Esophagus (tissue), 2 donors: ENCODE data around the gene TSSC4. TPM values are rescaled to one million over a fixed set of nuclear protein-coding genes. Genes with fewer than 3 reads are reported as not detected.

Source experiments
- H3K27ac ChIP-seq, 2 donors: one replicate each; pipeline ENCODE4 v1.5.1; 2013; ENCODE audit warnings: low read depth in 2 of 2, mild to moderate bottlenecking in 2 of 2, inconsistent platforms in 1 of 2, low read length in 1 of 2, moderate library complexity in 1 of 2
- H3K27me3 ChIP-seq, 2 donors: one replicate each; pipeline ENCODE4 v1.6.1; 2013; ENCODE audit warnings: low read length in 2 of 2, control low read depth in 1 of 2, mild to moderate bottlenecking in 1 of 2; ENCODE audit not compliant: insufficient read depth in 2 of 2, control insufficient read depth in 1 of 2
- H3K36me3 ChIP-seq, 2 donors: one replicate each; pipeline ENCODE4 v1.6.1; 2013; ENCODE audit warnings: low read length in 1 of 2; ENCODE audit not compliant: control insufficient read depth in 2 of 2, insufficient read depth in 2 of 2
- H3K4me1 ChIP-seq, 2 donors: one replicate each; pipeline ENCODE4 v1.6.1; 2013; ENCODE audit warnings: low read length in 1 of 2; ENCODE audit not compliant: control insufficient read depth in 2 of 2, insufficient read depth in 2 of 2
- H3K4me3 ChIP-seq, 2 donors: one replicate each; pipeline ENCODE4 v1.5.1; 2013; ENCODE audit warnings: low read length in 2 of 2, mild to moderate bottlenecking in 2 of 2, low read depth in 1 of 2, moderate library complexity in 1 of 2
- H3K9me3 ChIP-seq, 2 donors: one replicate each; pipeline ENCODE4 v1.6.1; 2013; ENCODE audit warnings: mild to moderate bottlenecking in 2 of 2, low read depth in 1 of 2, low read length in 1 of 2, moderate library complexity in 1 of 2; ENCODE audit not compliant: control insufficient read depth in 2 of 2, insufficient read depth in 1 of 2
- WGBS, 2 donors: extraction: QIAGEN DNeasy Blood & Tissue Kit; methylation state at CpG; one replicate each; pipeline ENCODE4 v1.1.7; 2013; 5-methylcytosine and 5-hydroxymethylcytosine counted together
- polyA plus RNA-seq, 2 donors: library from polyadenylated mRNA; stranded (reverse); fragments of 200-250 nt; gene quantifications; one replicate each; pipeline ENCODE4 v1.2.3, GENCODE V29; 2013
- donor health status: healthy with polysubstance abuse.
- donor health status: Bipolar disorder and iron deficiency.

TSSC4 gene
- polyA plus RNA-seq, 2 donors: 29.5 to 34.6 TPM

DNA sequence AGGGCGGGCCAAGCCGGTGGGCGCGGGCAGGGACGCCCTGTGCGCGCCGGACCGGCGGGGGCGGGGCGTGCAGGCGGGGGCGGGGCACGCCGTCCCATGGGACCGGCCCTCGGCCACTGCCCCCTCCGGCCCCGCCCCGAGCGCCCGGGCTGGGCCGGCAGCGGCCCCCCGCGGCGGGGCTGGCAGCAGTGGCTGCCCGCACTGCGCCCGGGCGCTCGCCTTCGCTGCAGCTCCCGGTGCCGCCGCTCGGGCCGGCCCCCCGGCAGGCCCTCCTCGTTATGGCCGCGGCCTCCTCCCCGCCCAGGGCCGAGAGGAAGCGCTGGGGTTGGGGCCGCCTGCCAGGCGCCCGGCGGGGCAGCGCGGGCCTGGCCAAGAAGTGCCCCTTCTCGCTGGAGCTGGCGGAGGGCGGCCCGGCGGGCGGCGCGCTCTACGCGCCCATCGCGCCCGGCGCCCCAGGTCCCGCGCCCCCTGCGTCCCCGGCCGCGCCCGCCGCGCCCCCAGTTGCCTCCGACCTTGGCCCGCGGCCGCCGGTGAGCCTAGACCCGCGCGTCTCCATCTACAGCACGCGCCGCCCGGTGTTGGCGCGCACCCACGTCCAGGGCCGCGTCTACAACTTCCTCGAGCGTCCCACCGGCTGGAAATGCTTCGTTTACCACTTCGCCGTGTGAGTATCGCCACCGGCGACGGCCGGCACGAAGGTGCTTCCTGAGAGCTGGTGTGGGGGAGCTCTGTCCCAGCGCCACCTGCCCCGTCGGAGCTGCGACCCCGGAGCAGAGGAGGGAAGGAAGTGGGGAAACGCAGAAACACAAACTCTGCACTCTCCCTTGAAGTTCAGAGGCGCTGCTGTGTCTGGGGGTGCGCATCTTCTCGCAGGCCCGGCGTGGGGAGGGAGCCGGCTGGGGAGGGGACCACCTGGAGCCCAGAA lies 44.5 kb downstream of the TSSC4 start, which contains the start of gene KCNQ1:
TSS of gene KCNQ1 (plus strand) at position 188 of the 925 bp plus-strand sequence. CDS start at position 279, 91 bp downstream.
- Histone ChIP-seq H3K36me3 (no peaks in the 10 kb centered on the region), H3K4me3 (peak within 1 kb of the TSS; percentile 41 to 44), H3K9me3 (peaks cover 0 to 4% of the 10 kb centered on the region in 2 donors), H3K27me3 (no peaks in the 10 kb centered on the region), H3K27ac (no peak within 1 kb of the TSS), H3K4me1 (peaks cover 7 to 10% of the 10 kb centered on the region in 2 donors)
- 1 to 2% methylated on average over 60 to 116 of the region's 116 CpGs for WGBS, 2 donors

DNA sequence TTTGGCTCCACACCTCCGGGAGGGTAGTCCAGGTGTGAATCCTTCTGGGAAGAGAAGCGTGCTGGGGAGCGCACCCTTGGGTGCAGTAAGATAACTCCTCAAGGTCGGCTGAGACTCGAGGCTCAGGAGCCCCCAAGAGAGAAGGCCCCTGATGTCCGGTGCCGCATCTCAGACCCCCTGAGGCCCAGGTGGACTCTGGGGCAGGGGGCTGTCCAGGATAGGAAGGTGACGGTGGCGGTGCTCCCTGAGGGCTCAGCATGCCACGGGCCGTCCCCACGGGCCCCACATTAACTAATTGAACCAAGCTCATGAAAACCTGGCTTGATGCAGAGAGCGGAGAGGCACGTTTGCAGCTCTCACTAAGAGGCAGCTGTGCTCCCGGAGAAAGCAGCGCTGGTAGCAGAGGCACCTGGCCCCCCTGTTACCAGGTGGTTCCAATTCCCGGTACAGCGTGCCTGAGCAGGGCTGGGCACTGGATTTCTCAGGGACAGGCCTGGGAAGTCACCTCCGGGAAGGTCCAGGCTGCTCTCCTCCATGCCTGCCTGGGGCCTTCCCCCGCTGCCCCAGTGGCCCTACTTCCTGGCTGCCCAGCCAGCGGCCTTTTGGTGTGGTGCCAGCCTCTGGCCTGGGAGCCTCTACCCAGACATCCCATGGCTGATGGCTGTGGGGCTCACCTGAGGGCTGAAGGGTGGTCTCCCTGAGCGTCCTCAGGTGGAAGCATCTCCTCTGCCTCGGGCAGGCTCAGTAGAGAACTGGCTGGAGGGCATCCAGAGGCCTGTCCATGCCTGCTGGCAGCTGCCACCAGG lies 45.4 kb downstream of the TSSC4 start:
- WGBS, 2 donors: 25 to 45% methylated on average over 22 to 23 of the region's 23 CpGs
- Histone ChIP-seq H3K4me3 (peak overlapping the region; percentile 41 to 44), H3K9me3 (peaks cover 0 to 2% of the 10 kb centered on the region in 2 donors), H3K27me3 (no peaks in the 10 kb centered on the region), H3K4me1 (peaks cover 7 to 10% of the 10 kb centered on the region in 2 donors), H3K36me3 (no peaks in the 10 kb centered on the region), H3K27ac (no peak overlapping the region)

DNA sequence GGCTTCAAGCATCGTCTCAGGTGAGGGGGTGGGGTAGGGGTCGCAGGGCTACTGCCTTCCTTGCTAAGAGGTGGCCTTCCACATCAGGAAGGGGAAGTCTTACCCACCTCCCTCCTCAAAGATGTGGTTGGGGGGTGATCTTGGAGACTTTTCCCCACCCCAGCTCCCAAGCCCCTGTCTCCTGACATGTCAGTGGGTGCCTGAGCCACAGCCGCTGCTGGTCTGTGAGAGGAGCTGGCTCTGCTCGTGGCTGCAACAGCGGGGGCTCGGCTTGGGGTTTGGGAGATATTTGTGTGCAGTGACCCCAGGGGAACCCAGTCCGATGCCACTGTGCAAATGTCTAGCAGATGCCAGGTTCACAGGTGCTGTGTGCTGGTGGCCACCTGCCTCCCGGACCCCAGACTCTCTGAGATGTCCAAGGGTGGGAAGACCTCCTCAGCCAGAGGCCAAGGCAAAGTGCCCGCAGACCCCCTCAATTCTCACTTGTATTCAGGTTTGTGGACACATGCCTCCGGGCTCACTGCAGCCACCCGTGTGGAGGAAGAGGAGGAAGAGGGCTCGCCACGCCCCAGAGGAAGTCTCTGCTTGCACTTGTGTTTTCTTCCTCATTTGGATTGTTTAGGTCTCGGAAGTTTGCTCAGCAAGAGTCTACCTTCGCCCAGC lies 46.2 kb downstream of the TSSC4 start:
- no peaks in the 10 kb centered on the region for H3K36me3 ChIP-seq

GRCh38 chr11:2447253-2447950 lies 46.9 kb downstream of the TSSC4 start:
- Histone ChIP-seq H3K9me3 (peaks cover 0 to 2% of the 10 kb centered on the region in 2 donors), H3K27ac (no peak overlapping the region), H3K27me3 (no peaks in the 10 kb centered on the region), H3K4me3 (no peak overlapping the region), H3K4me1 (peaks cover 7 to 10% of the 10 kb centered on the region in 2 donors), H3K36me3 (no peaks in the 10 kb centered on the region)
- 68 to 77% methylated on average over 12 of the region's 12 CpGs for WGBS, 2 donors

More for the DNA sequence above, 46.2 kb downstream of the TSSC4 start:
- Histone ChIP-seq H3K4me3 (no peak overlapping the region), H3K27me3 (no peaks in the 10 kb centered on the region), H3K4me1 (peaks cover 7 to 10% of the 10 kb centered on the region in 2 donors), H3K27ac (no peak overlapping the region), H3K9me3 (peaks cover 0 to 2% of the 10 kb centered on the region in 2 donors)
- WGBS, 2 donors: 69 to 73% methylated on average over 15 of the region's 15 CpGs

- H3K4me3 ChIP-seq: no peak overlapping the region
Observed at GRCh38 chr11:2447951-2448650, 47.6 kb downstream of the TSSC4 start.

DNA sequence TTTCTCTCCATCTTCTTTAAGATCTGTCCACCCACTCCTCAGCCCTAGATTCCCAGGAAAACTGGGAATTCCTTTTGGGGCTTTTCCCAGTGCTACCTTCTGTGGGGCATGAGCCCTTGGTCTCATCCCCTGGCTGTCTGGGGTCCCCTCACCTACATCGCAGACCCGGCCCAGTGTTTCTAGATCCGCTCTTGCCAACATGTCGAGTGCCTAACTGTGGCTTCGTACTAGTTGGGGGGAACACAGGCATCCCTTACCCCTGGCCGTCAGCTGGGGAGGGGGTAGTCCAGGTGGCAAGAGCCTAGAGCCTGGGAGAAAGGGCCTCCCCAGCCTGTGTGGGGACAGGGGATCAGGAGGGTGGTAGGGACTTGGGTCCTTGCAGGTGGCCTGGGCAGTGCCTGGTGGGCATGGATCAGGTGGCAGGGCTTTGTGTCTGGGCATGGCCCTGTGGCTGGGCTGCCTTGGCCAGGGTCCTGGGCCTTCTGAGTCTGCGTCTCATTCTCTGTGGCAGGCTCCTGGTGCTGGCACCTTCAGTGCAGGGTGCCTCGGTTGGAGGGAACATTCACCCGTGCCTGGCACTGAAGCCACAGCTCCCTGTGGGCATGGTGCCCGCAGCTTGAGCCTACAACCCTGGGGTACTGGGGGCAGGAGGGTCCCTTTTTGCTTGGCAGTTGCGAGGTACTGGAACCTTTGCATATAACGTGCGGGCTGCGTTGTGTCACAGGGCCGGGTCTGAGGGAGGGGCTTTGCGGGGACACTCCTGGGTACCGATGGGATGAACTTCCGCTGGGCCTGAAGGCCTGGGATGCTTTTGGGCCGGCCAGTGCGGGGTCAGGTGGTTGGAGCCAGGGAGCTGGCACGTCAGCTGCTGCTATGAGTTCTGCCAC lies 48.4 kb downstream of the TSSC4 start:
- Histone ChIP-seq H3K36me3 (no peaks in the 10 kb centered on the region), H3K9me3 (no peaks in the 10 kb centered on the region), H3K27me3 (no peaks in the 10 kb centered on the region), H3K4me3 (no peak overlapping the region), H3K27ac (no peak overlapping the region), H3K4me1 (peaks cover 7 to 10% of the 10 kb centered on the region in 2 donors)
- 91 to 93% methylated on average over 20 to 21 of the region's 21 CpGs for WGBS, 2 donors

More at GRCh38 chr11:2447951-2448650, 47.6 kb downstream of the TSSC4 start:
- no peaks in the 10 kb centered on the region for H3K27me3 ChIP-seq
- WGBS, 2 donors: 80 to 84% methylated on average over 10 of the region's 10 CpGs
- no peaks in the 10 kb centered on the region for H3K36me3 ChIP-seq
- H3K4me1 ChIP-seq: peaks cover 7 to 10% of the 10 kb centered on the region in 2 donors
- peaks cover 0 to 2% of the 10 kb centered on the region in 2 donors for H3K9me3 ChIP-seq
- H3K27ac ChIP-seq: no peak overlapping the region

DNA sequence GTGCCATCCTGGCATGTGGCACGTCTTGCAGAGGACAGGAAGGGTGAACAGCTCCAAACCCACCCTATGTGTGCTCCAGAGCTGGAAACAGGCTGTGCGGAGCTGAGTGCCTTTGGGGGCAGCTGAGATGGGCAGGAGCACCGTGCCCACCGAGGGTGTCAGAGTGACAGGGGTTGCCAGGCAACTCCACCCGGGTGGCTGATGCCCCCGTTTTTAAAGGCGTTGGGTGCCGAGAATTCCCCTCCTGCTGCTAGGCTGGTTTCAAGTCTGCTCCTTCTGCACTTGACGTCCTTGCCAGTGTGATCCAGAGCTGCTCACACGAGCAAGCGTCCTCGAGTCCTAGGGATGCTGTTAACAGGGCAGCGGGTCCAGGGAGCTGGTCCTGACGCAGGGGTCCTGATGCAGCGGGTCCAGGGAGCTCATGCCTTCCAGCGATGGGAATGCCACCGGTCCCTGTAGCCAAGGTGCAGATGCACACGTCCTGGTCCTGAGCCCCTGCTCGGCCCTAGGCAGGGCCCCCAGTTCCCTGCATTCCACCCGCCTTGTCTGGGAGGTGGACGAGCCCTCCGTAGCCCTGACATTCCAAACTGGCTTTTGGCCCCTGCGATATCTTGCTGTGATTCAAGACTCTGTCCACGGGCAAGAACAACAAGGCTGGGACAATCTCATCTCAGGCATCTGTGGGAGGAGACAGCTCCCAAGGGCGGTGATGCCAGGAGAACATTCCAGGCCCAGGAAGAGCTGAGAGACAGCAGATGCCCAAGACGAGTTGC lies 49.2 kb downstream of the TSSC4 start:
- Histone ChIP-seq H3K9me3 (no peaks in the 10 kb centered on the region), H3K27me3 (no peaks in the 10 kb centered on the region), H3K4me1 (peaks cover 4 to 7% of the 10 kb centered on the region in 2 donors), H3K27ac (no peak overlapping the region), H3K4me3 (no peak overlapping the region), H3K36me3 (no peaks in the 10 kb centered on the region)
- WGBS, 2 donors: 84% methylated on average over 26 of the region's 26 CpGs
